GM18526 (cell line): ENCODE measurements around the gene RNF149.

Experiments used
- POLR2A ChIP-seq: IDR thresholded peaks from 3 replicates; pipeline ENCODE4 v1.6.1; 2011; ENCODE audit not compliant: insufficient read length; ENCODE audit errors: extremely low read depth

RNF149 gene

DNA sequence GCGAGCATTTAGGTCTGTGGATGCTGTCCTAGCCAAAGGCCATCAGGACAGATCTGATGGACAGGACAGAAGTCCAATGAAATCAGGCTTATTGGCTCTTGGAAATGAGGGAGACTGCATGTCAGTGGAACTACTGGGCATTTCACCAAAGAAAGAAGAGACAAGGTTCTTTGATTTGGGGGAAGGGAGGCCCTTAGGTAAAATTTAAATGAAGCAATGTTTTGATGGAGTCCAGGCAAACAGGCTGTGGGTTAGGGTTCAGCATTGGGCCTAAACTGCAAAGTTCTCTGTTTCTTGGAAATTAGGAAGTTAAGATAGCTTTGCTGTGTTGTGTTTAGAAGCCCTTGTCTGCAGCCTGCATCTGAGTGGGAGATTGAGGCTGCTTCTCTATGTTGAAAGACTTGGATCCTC lies 31.6 kb upstream of the RNF149 start:
- TF ChIP-seq POLR2A = no peak

- no peak for TF ChIP-seq POLR2A
Measured at GRCh38 chr2:101339266-101339880, 30.9 kb upstream of the RNF149 start.

DNA sequence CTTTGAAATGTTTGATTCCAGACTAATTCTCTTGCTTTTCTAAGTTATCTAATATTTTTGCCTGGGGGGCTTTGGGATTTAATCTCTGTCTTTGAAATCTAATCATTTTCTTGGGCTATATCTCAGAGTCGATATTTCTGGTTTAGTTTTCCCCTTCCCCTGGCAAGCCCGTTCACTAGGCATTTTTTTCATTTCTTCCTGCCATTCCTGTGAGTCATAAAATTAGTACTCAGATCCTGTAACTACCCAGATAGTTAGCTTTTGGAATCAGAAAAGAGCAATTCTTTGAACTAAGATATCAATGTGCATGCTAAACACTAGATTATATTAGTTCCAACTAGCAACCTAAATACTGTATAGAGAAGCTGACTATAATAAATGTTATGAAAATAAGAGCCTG lies 29.4 kb upstream of the RNF149 start:
- TF ChIP-seq POLR2A = no peak

DNA sequence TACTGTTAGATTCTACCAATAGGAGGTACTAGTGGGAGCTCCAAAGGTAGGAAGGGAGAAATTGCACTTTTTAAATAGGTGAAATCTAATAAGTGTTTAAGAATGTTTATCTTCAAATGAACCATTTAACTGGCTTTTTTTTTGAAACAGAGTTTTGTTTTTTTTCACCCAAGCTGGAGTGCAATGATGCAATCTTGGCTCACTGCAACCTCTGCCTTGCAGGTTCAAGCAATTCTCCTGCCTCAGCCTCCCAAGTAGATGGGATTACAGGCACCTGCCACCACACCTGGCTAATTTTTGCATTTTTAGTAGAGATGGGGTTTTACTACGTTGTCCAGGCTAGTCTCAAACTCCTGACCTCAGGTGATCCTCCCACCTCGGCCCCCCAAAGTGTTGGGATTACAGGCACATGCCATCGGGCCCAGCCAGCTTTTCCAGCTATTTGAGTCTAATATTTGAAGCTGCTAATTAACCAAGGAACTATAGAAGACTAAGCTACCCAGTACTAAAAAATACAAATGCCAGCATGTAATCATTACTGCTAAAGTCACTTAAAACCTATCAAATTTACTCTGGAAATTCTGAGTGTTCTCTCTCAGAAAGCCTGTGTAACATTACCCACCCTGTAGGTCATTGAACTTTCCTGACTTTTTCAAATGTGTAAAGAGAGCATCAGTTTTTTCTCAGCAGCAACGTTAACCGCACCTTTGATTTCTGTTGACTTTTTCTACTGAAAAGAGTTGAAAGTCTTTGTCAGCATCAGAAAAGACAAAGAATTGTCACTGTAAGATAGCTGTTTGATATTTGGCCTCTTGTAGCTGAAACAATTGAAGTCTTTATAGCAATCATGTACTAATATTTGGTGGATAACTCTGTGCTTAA lies 24.6 kb upstream of the RNF149 start:
- TF ChIP-seq POLR2A = no peak

DNA sequence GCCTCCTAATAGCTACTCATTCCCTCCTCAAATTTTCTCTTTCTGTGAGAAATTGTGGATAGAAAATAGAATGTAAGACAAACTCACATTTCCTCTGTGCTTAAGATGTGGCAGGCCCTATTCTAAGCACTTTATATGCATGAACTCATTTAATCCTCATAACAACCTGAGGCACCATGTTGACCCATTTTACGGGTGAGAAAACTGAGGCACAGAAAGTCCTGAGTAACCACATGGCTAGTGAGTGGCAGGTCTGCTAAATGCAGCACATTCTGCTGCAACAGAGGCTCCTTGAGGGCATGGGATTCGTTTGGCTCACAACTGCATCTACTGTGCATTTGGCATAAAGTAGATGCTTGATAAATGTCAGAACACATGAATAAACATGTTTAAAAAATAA lies 22.7 kb upstream of the RNF149 start:
- no peak for TF ChIP-seq POLR2A

DNA sequence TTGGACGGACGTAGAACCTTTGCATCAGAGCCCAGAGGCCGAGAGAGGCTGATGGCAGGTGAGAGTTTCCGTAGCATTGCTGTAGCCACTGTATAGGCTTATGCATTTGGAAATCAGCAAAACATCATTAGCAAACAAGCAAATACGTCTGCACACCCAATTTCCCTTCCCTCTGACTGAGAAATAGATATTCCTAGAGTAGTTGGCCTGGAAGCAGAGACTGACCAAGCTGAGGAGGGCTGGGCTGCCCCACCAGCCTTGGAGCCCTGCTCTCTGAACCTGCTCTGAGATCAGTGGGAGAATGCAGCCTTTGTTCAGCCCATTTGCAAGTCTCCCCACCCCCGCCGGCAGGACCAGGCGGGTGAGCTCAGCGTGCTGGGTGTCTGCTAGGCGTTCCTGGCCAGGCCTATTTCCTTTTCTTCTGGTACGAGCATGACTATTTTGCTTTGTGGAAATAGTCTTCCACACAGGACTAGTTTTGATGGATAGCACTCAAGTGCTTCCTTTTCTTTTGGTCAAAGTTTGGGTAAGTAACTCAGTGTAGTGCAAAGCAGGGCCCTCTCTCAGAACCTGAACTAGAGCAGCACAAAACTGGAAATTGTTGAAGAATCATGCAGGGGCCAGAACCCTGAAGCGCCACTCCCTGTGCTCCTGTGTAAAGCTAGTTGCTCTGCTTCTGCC lies 21.9 kb upstream of the RNF149 start:
- TF ChIP-seq POLR2A = no peak

DNA sequence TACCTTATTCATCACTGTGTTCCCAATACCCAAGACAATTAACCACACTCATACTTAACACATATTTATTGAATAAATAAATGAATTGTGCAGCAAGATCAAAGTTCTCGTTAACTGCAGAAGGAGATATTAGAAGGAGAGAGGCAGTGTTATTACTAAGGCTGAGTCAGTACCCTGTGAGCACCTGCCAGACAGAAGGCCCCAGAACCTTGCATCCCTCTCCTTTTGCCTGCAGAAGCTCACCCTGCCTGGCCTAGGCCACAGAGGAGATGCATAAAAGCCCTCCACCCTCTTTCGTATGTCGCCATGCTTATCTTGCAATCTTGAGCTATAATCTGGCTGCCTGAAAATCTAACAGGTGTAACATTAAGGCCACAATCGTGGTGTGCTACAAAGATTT lies 20.5 kb upstream of the RNF149 start:
- no peak for TF ChIP-seq POLR2A

- no peak for TF ChIP-seq POLR2A
Measured at GRCh38 chr2:101328474-101329007, 20.0 kb upstream of the RNF149 start.

- TF ChIP-seq POLR2A = no peak
Measured at GRCh38 chr2:101327863-101328394, 19.4 kb upstream of the RNF149 start.

DNA sequence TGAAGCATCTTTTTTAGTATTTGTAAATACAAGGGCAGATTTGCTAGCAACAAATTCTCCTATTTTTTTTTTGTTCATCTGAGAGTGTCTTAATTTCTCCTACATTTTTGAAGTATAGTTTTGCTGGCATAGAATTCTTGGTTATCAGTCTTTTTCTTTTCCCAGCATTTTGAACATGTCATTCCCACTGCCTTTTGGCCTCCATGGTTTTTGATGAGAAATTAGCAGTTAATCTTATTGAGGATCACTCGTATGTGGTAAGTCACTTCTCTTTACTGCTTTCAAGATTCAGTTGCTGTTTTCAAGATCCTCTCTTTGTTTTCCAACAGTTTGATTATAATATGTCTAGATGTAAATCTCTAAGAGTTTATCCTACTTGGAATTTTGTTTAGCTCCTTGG lies 16.9 kb upstream of the RNF149 start:
- TF ChIP-seq POLR2A = no peak

- TF ChIP-seq POLR2A = no peak
Measured at GRCh38 chr2:101311696-101312017, 3.2 kb upstream of the RNF149 start.

- TF ChIP-seq POLR2A = no peak
Measured at GRCh38 chr2:101310834-101311695, 2.6 kb upstream of the RNF149 start.

DNA sequence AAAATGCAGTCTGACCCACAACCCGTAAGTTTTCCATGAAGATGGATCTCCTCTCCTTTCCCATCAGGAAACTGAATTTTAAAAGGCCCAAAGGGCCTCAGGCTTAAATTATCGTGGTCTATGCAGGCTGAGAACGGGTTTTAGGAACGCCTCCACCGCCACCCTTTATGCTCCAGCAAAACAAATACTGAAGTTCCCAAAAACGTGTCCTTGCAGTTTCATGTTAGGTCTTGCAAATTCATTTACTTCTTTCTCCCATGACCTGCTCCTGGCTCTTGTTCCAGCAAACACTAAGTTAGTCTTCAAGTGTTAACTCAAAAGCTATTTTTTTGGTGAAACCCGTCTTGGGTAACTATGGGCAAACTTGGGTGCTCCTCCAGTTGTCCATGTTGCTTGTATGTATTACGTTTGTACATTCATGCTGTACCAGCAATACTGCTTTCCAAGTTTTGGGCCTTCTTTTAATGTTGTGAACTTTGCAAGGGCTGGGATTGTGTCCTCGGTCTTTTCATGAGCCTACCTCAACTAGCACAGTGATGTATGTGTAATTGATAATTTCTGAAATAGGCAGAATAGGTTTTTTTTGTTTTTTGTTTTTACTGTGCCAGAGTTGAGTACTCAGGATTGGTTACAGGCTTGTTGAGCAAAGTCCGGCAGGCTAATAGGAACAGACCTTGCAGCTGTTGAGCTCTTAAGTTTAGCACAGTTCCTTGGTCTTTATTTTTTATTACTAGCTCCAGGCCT lies 1.8 kb upstream of the RNF149 start:
- no peak for TF ChIP-seq POLR2A

DNA sequence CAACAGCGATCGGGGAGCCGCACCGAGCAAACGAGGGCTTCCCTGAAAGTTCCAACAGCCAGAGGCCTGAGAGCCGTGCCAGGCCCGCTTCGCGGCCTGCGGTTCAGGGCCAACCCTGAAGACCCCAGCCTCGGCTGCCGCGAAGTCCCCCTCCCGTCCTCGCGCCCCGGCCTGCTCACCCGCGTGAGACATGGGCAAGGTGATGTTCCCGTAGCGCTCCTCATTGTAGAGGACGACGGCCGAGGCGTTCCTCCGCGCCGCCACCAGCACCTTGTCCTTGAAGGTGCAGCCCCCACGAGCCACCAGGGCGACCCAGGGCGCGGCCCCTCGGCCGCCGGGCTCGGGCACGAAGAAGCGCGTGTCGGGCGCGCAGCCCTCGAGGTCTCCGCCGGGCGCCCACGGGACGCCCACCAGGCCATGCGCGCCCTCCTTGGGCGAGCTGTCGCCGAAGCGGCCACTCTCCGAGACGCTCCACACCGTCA lies 510 bp downstream of the RNF149 start:
- TF ChIP-seq POLR2A = no peak

- no peak for TF ChIP-seq POLR2A
Measured at GRCh38 chr2:101307503-101307902, 998 bp downstream of the RNF149 start.
